Right ventricle myocardium inferior (tissue), 1 donor: ENCODE measurements around the gene ASNSD1. TPM values are rescaled to one million over a fixed set of nuclear protein-coding genes. Genes with fewer than 3 reads are reported as not detected.
A peak's percentile ranks its signal among the peaks of the same experiment; 100 is the strongest.
"Not testable (repeated sequence)": the region's sequence is repeated elsewhere in the genome, so short reads cannot be mapped to it uniquely, and the experiment has no call there.

ENCODE experiments used
- ATAC-seq: fragments of 200-7000 bp; cut with Tn5 transposase; one replicate; pipeline ENCODE4 v1.9.1; 2020; ENCODE audit warnings: mild to moderate bottlenecking, moderate library complexity
- DNase-seq: peaks from one replicate; pipeline ENCODE4 v3.0.0; 2021; ENCODE audit errors: missing footprints
- intact Hi-C: fragments of 100-400 bp; cut with DNase I; formaldehyde crosslinking; loops from one replicate; pipeline ENCODE4 v1.11.0; 2022
- total RNA-seq: library from RNA; stranded (reverse); fragmentation: NEBNext Ultra II Directional; extraction: Animal tissue kit (Norgen Biotek cat#: 25700); gene quantifications from one replicate; pipeline ENCODE4 v1.2.1, GENCODE V29; 2021
- donor health status: DM: no; HTN: yes; CAD: no; lungs with severe emphysema.

Gene ASNSD1
- total RNA-seq, 1 donor from 2014 or later, result 35.2 TPM

GRCh38 chr2:189676471-189676870 is 15.2 kb downstream of the ASNSD1 start:
- ATAC-seq (no peak), DNase-seq (no peak)
- intact Hi-C loops, result no loop called here

DNA sequence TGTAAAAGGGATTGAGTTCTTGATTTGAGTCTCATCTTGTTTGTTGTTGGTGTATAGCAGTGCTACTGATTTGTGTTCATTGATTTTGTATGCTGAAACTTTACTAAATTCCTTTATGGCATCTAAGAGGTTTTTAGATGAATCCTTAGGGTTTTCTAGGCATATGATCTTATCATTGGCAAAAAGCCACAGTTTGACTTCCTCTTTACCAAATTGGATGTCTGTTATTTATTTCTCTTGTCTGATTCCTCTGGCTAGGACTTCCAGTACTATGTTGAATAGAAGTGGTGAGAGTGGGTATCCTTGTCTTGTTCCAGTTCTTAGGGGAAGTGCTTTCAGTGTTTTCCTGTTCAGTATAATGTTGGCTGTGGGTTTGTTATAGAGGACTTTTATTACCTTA is 18.0 kb downstream of the ASNSD1 start:
- no peak for ATAC-seq
- no peak for DNase-seq

DNA sequence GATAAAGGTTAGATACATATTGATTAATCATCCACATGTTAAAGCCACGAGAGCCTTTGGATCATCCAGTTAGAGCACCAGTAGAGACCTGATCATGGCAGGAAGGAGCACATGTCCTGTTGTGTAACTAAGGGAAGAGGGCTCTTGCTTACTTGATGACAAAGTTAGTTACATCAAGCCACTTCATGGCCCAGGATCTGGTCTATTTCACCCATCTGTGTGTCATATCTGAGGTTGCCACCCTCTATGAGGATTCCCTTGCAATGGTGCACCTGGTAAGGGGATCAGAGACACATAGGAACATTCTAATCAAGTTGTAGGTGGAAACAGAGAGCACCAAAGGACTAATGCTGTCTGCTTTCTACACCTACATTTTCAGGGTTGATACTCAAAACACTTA is 19.9 kb downstream of the ASNSD1 start:
- intact Hi-C loops, result no loop called here
- ATAC-seq (no peak), DNase-seq (no peak)

More for the DNA sequence above, 18.0 kb downstream of the ASNSD1 start:
- intact Hi-C loops, result no loop called here

DNA sequence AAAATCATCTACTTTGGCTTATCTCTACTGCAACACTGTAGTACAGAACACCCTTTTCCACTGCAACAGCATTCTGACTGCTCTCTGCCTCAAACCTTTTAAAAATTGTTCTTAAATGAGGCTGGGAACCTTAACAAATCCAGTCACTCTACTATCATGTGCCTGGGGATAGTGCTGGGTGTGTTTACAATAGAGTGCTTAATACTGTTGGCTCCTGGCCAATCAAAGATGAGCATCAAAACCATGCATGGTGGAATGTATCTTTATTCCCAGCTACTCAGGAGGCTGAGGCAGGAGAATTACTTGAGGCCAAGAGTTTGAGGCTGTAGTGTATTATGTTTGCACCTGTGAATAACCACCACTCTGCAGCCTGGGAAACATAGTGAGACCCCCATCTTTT is 20.6 kb downstream of the ASNSD1 start:
- intact Hi-C loops, result no loop called here
- DNase-seq (no peak), ATAC-seq (no peak)

DNA sequence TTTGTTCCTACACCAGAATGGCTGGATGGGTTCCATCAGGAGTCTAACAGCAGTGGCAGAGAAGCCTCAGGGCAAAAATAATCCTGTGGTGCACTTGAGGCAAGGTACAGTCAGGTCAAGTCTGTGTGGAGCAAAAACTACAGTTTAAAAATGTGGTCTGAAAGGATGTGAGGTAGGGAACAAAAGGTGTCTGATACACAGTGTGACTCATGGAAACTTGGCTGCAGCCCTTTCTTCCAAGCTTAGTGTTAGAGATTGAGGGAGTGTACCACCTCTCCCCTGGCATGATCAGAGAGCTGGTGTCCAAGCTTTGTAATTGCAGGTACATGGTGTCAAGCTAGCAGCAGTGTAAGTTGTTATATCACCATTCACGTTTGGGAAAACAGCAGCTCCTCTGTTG is 22.1 kb downstream of the ASNSD1 start:
- no peak for ATAC-seq
- intact Hi-C loops, result no loop called here

GRCh38 chr2:189684811-189685210 is 23.6 kb downstream of the ASNSD1 start:
- intact Hi-C loops, result no loop called here
- ATAC-seq (no peak), DNase-seq (no peak)

More for the DNA sequence above, 22.1 kb downstream of the ASNSD1 start:
- no peak for DNase-seq

- intact Hi-C loops, result no loop called here
- DNase-seq (no peak), ATAC-seq (no peak)
Measured at GRCh38 chr2:189685540-189686229, 24.4 kb downstream of the ASNSD1 start.

DNA sequence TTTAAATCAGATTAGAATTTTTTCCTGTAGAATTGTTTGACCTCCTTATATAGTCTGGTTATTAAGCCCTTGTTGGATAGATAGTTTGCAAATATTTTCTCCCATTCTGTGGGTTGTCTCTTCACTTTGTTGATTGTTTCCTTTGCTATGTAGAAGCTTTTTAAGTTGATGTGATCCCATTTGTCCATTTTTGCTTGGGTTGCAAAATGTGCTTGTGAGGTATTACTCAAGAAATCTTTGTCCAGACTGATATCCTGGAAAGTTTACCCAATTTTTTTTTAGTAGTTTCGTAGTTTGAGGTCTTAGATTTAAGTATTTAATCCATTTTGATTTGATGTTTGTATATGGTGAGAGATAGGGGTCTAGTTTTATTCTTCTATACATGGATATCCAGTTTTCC is 26.5 kb downstream of the ASNSD1 start:
- intact Hi-C loops, DNase-seq, ATAC-seq: not testable (repeated sequence)

GRCh38 chr2:189696223-189696622 is 35.0 kb downstream of the ASNSD1 start:
- DNase-seq (no peak), ATAC-seq (no peak)
- intact Hi-C loops, result no loop called here

- intact Hi-C loops, result loop anchor here (1.0 kb wide), 1 partner anchor 37 kb away; the partner anchor contains the start of gene ASNSD1
Measured at GRCh38 chr2:189698020-189698887, 37.0 kb downstream of the ASNSD1 start.

DNA sequence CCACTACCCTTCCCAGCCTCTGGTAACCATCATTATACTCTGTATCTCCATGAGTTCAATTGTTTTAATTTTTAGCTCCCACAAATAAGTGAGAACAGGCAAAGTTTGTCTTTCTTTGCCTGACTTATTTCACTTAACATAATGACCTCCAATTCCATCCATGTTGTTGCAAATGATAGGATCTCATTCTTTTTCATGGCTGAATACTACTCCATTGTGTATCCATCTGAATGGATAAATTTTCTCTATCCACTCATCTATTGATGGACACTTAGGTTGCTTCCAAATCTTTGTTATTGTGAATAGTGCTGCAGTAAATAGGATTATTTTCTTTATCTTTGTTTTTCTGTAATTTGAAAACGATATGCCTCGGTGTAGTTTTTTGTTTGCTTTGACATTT is 39.4 kb downstream of the ASNSD1 start:
- no peak for DNase-seq
- ATAC-seq, result no peak
- intact Hi-C loops, result no loop called here

More at GRCh38 chr2:189698020-189698887, 37.0 kb downstream of the ASNSD1 start:
- ATAC-seq (peak; percentile 54), DNase-seq (no peak)

DNA sequence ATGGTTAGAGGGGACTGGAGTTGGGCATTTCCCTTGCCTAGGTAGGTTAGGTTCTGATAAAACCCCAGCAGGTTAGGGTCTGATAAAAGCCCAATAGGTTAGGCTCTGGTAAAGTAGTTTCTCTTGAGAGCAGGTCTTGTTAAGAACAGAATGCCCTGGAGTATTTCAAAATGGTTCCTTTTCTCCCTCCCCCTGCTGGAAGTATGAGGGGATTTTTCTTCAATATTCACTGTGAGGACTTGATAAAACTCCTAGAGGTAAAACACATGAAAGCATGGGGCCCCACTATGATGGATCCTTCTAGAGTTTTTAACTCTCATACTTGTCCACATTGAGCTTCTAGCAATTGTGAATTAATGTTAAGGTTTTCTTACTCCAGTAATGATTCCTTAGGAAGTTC is 40.8 kb downstream of the ASNSD1 start:
- ATAC-seq (no peak), DNase-seq (no peak)
- intact Hi-C loops, result no loop called here

GRCh38 chr2:189709501-189710221 is 48.4 kb downstream of the ASNSD1 start:
- intact Hi-C loops, result no loop called here
- no peak for DNase-seq
- no peak for ATAC-seq

GRCh38 chr2:189717593-189717992 is 56.3 kb downstream of the ASNSD1 start:
- DNase-seq, intact Hi-C loops, ATAC-seq: not testable (repeated sequence)

- DNase-seq (no peak), ATAC-seq (no peak)
- intact Hi-C loops, result no loop called here
Measured at GRCh38 chr2:189719571-189719970, 58.3 kb downstream of the ASNSD1 start.

Other genes starting within 250 kb of the ASNSD1 start
- 16.5 TPM for gene WDR75, start 220.0 kb upstream of the ASNSD1 start, total RNA-seq
- gene SLC40A1, start 80.7 kb upstream of the ASNSD1 start, total RNA-seq, result 51.0 TPM
- 6.0 TPM for gene ANKAR, start 13.2 kb downstream of the ASNSD1 start, total RNA-seq
- gene OSGEPL1, start 101.3 kb downstream of the ASNSD1 start, total RNA-seq, result 8.7 TPM
- 21.9 TPM for gene ORMDL1, start 122.9 kb downstream of the ASNSD1 start, total RNA-seq
- 15.1 TPM for gene PMS1, start 123.0 kb downstream of the ASNSD1 start, total RNA-seq